ENCODE data around the gene KIRREL1.

The KIRREL1 gene

DNA sequence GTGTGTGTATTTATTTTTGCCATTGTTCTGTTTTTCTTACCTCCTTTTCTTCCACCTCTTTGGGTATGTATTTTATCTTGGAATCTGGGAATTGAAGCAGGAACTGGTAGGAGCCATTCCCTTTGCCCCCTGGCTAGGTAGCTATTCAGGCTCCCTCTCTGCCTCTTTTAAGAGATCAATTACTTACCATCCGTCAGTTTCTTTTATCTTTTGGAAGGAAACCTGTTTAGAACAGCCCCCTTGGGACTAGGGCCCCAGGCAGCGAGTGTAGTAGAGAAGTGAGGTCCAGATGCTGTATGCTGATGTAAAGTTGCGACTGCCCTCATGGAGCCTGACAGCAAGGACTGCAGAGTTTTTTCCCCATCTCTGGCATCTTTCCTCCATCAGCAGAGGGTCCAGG, 41.6 kb downstream of the KIRREL1 start:
- DNase-seq (ENCODE audit: low read depth in 2 of 2), result no peak

DNA sequence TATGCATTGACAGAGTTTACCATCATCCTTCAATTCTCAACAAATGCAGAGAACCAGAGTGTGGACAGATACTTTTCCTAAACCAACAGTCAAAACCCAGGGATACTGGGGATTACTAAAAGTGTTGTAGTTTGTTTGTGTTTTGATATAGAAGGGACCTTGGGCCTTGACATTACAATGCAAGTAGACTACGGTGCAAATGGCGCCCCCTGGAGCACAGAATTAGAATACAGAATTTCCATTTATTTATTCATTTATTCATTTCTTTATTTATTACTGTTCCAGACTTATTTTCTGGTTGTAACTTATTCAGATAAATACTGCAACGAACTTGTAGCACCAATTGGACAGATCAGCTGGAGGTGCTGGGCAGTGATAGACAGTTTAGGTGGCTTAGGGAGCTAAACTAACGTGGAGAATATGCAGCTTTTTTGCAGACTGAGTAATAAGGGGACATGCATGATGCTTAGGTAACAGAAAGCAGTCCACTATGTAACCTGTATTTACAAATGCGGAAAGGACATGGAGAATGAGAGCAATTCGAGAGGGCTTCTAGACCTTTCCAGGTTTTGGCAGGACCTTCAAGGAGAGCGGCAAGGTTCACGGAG, 42.6 kb downstream of the KIRREL1 start:
- no peak for DNase-seq (ENCODE audit: low read depth in 2 of 2)

DNA sequence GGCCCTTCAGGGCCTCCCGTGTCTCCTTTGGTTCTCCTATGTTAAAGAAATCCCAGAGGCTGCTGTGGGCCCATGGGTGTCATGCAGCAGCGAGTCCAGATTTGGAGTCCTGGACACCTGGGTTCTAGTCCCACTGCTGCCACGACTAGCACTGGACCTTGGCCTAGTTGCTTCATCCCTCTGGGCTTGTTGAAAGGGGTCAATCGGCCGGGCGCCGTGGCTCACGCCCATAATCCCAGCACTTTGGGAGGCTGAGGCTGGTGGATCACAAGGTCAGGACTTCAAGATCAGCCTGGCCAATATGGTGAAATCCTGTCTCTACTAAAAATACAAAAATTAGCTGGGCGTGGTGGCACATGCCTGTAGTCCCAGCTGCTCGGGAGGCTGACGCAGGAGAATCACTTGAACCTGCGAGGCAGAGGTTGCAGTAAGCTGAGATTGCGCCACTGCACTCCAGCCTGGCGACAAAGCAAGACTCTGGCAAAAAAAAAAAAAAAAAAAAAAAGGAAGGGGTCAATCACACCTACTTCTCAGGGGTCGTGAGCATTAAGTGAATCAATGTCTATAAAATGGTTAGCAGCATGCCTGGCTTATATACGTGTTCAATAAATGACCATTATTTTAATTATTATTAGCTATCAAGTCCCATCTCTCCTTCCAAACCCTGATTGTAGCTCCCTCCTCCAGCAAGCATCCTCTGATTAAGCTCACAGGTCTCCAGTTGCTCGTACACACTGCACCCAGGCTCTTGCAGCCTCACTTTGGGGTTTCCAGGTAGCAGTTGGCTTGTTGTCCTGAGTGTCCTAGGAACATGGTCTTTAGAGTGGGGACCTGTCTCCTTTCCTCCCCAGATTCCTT, 43.8 kb downstream of the KIRREL1 start:
- DNase-seq (ENCODE audit: low read depth in 2 of 2), result no peak

DNA sequence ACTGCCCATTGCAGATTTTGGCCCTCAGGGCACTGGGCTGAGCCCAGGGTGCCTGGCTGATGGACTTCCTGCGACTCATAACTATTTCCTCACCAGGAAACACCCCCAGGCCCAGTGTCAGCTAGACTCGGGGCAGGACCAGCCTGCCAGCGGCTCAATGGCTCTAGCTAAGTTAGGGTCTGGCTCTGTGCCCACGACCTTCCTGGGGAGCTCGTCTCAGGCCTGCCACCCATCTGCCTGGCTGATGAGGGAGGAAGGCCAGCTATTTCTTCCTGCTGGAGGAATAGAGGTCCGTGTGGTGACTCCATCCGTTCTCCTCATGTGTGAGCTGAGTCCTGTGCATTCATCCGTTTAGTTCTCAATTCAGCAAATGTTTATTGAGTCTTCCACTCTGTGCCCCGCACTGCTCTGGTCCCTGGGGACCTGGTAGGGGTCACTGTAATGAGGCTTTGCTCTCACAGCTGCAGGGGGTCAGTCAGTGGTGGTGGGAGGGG, 44.5 kb downstream of the KIRREL1 start:
- DNase-seq (ENCODE audit: low read depth in 2 of 2), result no peak

DNA sequence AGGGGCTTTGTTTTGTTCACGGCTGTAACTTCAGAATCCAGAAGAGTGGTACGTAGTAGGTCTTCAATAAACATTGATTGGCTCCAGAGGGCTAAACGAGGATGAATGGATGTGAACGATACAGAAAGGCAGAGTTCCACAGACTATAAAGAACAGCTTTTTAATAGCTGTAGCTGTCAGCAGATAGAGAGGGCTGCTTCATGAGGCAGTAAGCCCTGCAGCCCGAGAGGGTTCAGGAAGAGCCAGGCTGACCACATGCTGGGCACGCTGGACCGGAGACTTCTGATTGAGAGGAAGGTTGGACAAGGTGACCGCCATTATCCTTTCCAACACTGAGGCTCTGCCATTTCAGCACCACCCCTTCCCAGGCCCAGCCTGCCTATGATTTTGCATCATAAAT, 45.3 kb downstream of the KIRREL1 start:
- no peak for DNase-seq (ENCODE audit: low read depth in 2 of 2)

DNA sequence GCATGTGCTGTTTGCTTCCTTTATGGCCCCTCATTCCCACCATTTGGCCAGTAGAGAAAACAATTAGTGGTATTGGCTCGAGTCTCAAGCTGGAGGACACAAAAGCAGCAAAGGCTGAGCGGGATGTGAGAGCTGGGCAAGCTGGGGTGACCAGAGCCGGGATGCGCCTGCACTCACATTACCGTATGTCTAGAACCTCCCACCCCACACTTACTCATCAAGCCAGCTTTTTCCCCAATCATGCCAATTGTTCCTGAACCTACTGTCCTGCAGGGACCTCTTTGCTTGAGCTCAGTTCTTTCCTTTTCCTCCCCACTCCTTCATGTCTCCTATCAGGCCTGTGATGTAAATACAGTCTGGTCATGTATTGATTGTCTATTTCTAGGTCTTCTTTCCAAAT, 45.9 kb downstream of the KIRREL1 start:
- DNase-seq (ENCODE audit: low read depth in 2 of 2), result no peak

DNA sequence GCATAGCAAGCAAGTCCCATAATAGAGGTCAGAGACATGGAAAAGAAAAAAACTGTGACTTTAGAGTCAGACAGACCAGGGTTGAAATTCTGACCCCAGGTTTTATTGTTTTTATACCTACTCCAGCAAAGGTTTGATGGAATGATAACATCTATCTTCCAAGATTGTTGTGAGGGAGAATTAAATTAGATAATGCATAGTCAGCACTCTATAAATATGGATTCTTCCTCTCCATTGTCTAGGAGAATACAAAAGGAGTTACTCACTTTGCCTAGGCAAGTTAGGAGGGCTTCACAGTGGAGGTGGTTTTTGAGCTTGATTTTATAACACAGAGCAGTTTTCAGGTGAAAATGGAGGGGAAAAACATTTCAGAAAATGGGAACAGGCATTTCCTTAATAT, 46.9 kb downstream of the KIRREL1 start:
- DNase-seq (ENCODE audit: low read depth in 2 of 2), result no peak

DNA sequence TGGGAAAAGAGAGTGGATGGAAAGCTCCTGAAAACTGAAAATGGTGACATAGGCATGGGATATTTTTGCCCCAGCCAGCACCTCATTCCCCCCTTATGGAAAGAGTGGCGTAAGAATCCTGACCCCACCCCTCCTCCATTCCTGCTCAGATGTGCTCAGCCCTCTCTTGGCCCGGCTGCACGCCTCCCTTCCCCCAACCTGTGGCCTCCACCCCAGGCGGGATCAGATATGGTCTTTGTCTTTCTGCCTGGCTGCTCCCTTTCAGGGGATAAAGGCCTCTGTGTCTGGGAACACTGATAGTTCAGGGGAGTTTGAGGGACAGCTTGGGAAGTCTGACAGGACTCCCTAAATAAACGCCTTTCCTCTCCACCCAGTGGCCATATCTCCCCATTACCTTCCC, 49.8 kb downstream of the KIRREL1 start:
- DNase-seq (ENCODE audit: low read depth in 2 of 2), result no peak

DNA sequence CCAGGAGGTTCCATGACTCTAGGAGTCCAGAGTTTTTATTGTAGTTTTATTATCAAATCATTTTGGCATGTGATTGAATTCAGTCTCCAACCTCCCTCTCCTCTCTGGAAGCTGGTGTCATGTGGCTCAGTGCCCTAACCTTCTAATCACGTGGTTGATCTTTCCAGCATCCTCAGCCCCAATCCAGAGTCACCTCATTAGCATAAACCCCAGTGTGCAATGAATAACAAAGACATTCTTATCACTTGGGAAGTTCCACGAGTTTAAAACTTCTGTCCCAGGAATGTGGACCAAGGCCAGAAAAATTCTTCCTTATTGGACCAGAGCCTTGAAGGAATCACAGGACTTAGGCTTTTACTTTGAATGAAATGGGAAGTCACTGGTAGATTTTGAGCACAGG, 52.2 kb downstream of the KIRREL1 start:
- DNase-seq (ENCODE audit: low read depth in 2 of 2), result no peak

DNA sequence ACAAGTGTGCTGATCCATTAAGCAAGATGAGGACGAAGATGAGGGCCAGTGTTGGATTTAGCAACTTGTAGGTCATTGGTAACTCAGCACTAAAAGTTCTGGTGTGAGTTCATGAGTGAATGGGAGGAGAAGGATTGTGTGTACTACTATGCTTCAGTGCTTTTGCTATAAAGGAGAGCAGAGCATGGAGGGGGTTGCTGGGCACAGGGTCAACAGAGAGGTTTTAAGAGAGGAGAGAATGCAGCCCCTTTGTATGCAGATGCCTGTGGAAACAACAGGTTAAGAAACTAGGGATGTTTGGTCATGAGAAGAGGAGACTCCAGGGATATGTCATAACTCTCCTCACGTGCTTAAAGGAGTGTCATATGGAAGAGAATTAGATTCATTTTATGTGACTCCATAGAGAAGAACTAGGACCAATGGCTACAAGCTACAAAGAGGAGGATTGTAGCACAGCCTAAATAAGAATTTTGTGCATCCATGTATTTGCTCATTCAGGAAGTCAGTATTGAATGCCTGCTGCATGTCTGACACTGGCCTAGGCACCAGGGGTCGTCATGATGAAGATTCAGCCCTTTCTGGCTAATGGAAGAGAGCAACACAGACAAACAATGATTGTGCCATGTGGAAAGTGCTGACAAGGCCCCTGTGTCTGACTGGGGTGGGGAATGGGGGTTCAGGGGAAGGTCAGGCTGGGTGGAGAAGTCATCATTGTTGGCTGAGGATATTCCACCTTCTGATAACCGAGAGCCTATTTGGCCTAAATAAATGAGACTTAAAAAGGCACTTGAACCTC, 53.5 kb downstream of the KIRREL1 start:
- DNase-seq (ENCODE audit: low read depth in 2 of 2), result no peak

DNA sequence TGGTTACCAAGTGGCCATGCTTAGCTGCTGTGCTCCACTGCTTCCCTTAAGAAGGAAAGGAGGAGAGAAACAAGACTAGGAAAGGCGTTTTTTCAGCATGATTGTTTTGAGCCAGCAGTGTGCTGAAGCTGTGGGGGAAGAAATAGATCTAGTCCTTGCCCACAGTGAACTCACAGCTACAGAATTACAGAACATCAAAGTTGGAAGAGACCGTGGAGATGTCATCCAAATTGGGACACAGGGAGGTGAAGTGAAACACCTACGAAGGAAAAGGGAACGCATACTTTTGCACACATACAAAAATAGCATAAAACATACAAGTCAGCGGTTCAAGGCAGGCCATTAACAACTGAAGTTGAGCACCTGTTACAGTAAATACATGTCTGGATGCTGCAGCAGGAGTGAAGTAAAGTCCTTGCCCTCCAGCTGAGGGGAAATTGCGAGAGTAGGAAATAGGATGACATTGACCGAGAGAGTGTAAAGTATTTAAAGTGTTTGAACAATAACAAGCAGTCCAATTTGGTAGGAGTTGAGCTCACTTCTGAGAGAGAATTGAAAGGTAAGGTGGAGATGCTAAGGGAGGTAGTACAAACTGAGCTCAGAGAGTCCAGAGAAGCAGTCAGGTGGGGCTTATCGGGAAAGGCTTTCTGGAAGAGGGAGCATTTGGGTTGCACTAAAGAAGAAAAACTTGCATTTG, 55.1 kb downstream of the KIRREL1 start:
- DNase-seq (ENCODE audit: low read depth in 2 of 2), result no peak

DNA sequence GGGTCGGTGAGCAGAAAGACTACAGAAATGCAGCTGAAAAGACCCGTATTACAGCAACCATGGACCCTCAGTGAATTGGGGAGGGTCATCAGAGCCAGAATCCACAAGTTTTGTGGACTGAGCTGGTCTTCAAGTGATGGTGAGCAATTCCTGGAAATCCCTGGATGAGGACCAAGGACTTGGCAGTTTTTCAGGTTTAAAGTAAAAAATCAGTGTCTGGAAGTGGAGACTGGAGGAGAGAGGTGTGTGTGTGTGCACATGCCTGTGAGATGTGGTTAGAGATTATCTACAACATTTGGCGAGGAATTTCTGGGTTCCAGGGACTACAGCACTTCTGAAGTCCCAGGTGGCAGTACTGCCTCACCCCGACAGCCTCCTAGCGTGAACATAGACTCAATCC, 56.4 kb downstream of the KIRREL1 start:
- no peak for DNase-seq (ENCODE audit: low read depth in 2 of 2)

DNA sequence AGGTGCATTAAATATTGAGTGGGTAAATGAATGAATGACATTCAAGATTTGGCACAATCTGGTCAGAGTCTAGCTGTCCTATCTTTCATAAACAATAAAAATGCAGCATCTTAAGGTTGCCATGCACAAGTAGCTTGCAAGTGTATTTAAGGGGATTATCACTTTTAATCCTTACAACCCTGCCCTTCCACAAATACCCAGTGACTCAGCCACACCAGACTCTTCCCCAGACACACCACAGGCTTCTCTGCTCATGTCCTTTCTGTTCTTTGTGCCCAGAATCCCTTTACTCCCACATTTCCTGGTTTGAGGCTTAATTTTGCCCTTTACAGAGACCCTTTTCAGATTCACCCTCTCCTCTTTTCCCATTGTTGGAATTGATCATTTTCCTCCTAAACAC, 59.8 kb downstream of the KIRREL1 start:
- no peak for DNase-seq (ENCODE audit: low read depth in 2 of 2)

DNA sequence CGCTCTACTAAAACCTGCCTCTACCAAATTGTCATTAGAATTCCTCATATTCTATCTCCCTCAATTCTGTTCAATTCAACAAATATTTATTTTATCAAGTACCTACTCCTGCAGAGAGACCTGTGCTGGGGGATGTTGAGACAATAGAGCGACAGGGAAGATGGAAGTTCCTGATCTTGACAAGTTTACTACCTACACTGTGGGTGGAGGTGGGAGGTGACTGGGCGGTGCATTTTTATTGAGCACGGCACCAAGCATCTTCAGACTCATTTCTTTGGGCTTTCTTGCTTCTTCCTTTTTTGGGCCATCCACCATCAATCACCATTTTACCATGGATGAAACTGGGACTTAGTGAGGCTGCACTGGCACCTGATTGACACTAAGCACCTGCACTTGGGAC, 61.3 kb downstream of the KIRREL1 start:
- no peak for DNase-seq (ENCODE audit: low read depth in 2 of 2)

DNA sequence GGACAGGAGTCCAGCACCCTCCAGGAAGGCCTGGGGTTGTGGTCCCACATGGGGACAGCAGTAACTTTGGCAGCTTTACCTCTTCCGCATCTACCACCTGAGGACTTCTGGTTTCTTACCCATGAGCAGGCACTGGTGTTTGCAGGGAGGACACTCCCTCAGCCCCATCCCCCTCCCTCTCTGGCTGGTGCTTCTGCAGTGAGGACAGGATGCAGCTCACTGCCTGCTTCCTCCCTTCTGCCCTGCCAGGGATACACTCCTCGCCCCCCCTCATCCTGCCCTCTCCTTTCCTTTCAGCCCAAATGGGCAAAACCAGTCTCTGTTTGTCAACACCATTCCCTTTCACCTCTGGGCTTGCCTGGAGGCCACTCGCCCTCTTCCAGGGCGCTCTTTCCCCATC, 62.4 kb downstream of the KIRREL1 start:
- DNase-seq (ENCODE audit: low read depth in 2 of 2), result no peak

DNA sequence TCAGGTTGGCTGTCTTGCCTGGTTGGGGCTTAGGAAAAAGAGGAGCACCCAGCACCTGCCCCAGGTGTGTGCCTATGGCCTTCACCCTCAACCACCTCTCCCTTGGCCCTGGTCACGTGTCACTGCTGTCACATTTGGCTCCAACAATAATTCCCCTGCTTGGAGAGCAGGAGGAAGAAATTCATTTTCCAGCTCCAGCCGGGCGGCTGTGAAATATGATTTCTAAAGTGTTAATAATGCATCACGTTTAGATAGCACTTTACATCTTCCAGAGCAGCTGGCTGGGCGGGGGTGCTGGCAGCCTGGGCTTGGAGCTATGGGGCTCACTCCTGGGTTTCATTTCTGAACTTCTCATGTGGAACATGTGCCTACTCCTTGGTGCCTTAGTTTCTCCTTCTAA, 63.1 kb downstream of the KIRREL1 start:
- no peak for DNase-seq (ENCODE audit: low read depth in 2 of 2)

DNA sequence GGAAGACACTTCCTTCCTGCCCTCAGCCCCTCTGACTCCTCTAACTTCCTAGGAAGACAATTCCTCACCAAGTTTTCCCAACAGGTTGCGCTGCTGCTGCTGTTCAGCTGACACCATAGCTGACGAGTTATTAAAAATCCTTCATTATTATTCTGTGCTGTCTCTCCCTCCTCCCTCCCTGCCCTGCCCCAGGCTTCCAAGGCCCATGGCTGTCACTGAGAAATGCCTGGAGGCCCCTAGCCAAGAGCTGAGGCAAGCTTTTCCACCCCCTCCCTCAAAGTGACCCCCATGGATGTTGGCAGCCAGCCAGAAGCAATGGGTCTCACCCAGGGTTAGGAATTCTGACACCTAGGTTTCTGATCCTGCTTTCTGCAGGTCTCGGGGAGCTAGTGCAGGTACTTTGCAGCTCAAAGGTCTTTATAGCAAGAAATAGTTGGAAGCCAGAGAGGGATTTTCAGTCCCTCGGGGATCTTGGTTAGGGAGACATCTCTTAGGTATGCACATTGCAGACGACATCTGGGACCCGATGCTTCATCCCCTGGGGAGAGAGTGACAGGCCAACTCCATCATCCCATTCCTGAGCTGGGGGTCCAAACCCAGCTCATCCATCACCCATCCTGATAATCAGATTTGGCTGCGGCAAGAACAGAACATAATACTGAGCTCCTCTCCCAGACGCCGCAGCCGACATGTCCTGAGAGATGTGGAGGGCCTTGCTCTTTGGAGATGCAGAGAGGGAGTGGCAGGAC, 65.0 kb downstream of the KIRREL1 start:
- no peak for DNase-seq (ENCODE audit: low read depth in 2 of 2)

DNA sequence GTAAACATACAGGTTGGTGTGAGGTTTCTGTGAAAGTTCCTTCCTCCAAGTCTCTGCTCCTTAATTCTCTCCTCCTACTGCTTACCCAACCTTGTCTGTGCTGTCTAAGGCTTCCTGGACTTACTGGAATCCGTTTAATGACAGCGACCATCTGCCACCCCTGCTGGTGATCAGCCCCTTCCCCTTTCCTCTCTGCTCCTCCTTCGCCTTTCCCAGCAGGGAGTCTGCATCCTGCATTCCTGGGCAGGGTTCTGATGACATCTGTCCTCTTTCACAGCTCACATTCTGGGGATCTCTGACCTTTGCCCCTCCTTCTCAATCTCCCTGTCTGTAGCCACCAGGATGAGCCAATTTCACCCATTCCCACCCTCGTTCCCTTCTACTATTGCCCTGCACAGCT, 66.5 kb downstream of the KIRREL1 start:
- DNase-seq (ENCODE audit: low read depth in 2 of 2), result no peak

DNA sequence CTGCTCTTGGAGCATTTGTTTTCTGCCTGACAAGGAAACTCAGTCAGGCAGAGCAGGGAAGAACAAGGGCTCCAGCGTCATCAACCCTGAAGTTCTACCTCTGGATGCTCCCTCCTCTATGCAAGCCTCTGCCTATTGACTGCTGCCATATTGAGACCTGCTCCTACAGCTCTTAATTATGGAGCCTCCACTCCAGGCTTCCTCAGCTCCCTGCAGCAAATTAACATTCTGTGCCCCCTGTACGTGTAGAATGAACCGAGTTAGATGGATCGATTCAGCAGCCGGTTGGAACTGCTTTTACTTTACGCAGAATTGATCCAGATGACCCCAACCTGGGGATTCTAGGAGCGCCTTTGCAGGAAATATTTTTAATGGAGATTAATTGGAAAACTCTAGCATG, 68.7 kb downstream of the KIRREL1 start:
- DNase-seq (ENCODE audit: low read depth in 2 of 2), result no peak

DNA sequence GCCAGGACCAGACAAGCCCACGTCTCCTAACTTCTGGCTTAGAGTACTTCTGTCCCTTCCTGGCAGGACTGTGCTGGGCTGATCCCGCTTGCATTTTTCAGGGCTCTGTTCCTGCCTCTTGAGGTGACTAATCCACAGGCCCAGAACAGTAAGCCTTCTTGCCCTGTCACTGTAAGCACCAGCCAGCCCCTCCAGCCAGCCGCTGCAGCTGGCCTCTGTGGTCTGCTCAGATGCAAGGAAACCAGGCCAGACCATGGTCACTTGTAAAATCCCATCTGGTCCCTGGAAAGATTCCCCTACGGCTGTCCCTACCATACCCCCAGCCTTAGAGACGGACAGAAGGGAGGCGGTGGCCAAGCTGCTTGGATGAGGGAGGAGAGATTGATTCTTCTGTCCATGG, 74.2 kb downstream of the KIRREL1 start:
- DNase-seq (ENCODE audit: low read depth in 2 of 2), result no peak

DNA sequence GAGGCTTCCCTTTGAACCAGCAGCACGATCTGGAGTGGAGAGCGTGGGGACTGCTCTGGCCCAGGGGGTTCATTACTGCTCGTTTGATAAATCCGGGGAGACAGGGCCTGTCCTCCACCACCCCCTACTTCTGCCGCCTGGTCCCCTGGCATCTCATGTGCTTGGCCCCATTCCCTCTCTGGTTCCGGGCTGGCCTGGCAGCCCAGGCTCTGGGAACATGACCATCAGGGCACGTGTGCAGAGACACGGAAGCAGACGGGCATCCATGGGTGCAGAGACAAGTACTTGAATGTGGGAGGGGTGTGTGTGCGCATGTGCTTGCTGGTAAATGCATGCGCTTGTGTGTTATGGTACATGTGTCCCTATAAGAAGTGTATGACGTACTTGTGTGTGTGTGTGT, 75.5 kb downstream of the KIRREL1 start:
- DNase-seq (ENCODE audit: low read depth in 2 of 2), result no peak

Measured in stimulated activated CD8-positive, alpha-beta memory T cell treated with anti-CD3 and anti-CD28 coated beads, Interleukin-7, amount 100 ng/mL, for 1 hour (primary cell).